GM19035 (cell line): ENCODE results near the gene NEMF.
"Not testable (repeated sequence)": the region's sequence is repeated elsewhere in the genome, so short reads cannot be mapped to it uniquely, and the experiment has no call there.

ENCODE experiments used
- ATAC-seq: cut with Tn5 transposase; IDR thresholded peaks from one replicate; pipeline ENCODE4 v1.9.1; 2021; ENCODE audit not compliant: unreplicated experiment

Gene NEMF

GRCh38 chr14:49849213-49849847 is 3.3 kb downstream of the NEMF start:
- no peak for ATAC-seq

- no peak for ATAC-seq
Observed at GRCh38 chr14:49828640-49829039, 23.9 kb downstream of the NEMF start.

GRCh38 chr14:49820176-49820575 is 32.4 kb downstream of the NEMF start:
- ATAC-seq = no peak

- ATAC-seq = no peak
Observed at GRCh38 chr14:49816844-49817243, 35.7 kb downstream of the NEMF start.

GRCh38 chr14:49816118-49816517 is 36.5 kb downstream of the NEMF start:
- not testable (repeated sequence) for ATAC-seq

- no peak for ATAC-seq
Observed at GRCh38 chr14:49808780-49809179, 43.8 kb downstream of the NEMF start.

- ATAC-seq = no peak
Observed at GRCh38 chr14:49796025-49796424, 56.6 kb downstream of the NEMF start.

- ATAC-seq = no peak
Observed at GRCh38 chr14:49792618-49793017, 60.0 kb downstream of the NEMF start.

GRCh38 chr14:49786315-49786714 is 66.3 kb downstream of the NEMF start:
- no peak for ATAC-seq

- no peak for ATAC-seq
Observed at GRCh38 chr14:49783394-49784014, 69.1 kb downstream of the NEMF start.

GRCh38 chr14:49781040-49781439 is 71.5 kb downstream of the NEMF start:
- ATAC-seq = not testable (repeated sequence)

- ATAC-seq = no peak
Observed at GRCh38 chr14:49778421-49778820, 74.2 kb downstream of the NEMF start.

GRCh38 chr14:49774106-49774505 is 78.5 kb downstream of the NEMF start:
- no peak for ATAC-seq

GRCh38 chr14:49771691-49772090 is 80.9 kb downstream of the NEMF start:
- ATAC-seq = not testable (repeated sequence)

GRCh38 chr14:49770212-49770817 is 82.3 kb downstream of the NEMF start:
- no peak for ATAC-seq

GRCh38 chr14:49769581-49770211 is 82.9 kb downstream of the NEMF start:
- ATAC-seq = no peak

GRCh38 chr14:49769171-49769570 is 83.4 kb downstream of the NEMF start:
- no peak for ATAC-seq

- peak; percentile 33 for ATAC-seq
Observed at GRCh38 chr14:49768301-49769121, 84.1 kb downstream of the NEMF start.

- peak; percentile 92 for ATAC-seq
Observed at GRCh38 chr14:49767571-49768300, 84.9 kb downstream of the NEMF start, which contains the start of gene KLHDC2. KLHDC2 (plus strand) TSS chr14:49768153; CDS start chr14:49768469, 316 bp downstream.

- no peak for ATAC-seq
Observed at GRCh38 chr14:49767270-49767570, 85.4 kb downstream of the NEMF start.

GRCh38 chr14:49766839-49767238 is 85.7 kb downstream of the NEMF start:
- no peak for ATAC-seq
